Heart left ventricle (tissue), 13 donors: ENCODE data around the gene SMIM5.

ENCODE experiments used
- POLR2A ChIP-seq, 2 donors: fragments of 450-650 bp; IDR thresholded peaks; one replicate each; pipeline ENCODE4 v1.6.1; 2017; ENCODE audit warnings: antibody characterized with exemption in 2 of 2, mild to moderate bottlenecking in 2 of 2, moderate library complexity in 2 of 2
- TF ChIP-seq, protein P1 (sequence below), 12 donors: fragments of 200-600 bp; sonication (generic) in 4 of 12; IDR thresholded peaks; one replicate each; pipeline versions ENCODE4 v1.5.0 to v1.8.0; 2018 to 2022; ENCODE audit warnings: antibody characterized with exemption in 12 of 12, mild to moderate bottlenecking in 5 of 12
- donor health status: ischemic (EF 13 %, LVEDD 7.1; RV severe dilation, severe dysfunction).
- donor health status: DM: no; HTN: yes; CAD: no.
- donor health status: DM: no; HTN: no; CAD: no.
- donor health status: ischemic (EF 25% LVEDD 6.9; RV normal size, moderate dysfunction).
- donor health status: ischemic (EF 25% LVEDD 5.7; RV mildly dilated, moderate dysfunction).
- donor health status: ischemic (EF 35%, LVEDD 5.7; RV mildly dilated, moderate dysfunction).
- donor health status: nonischemic (EF 11% LVEDD 7.7; RV severe dilation, severe dysfunction).
- donor health status: DM: yes; HTN: yes; CAD: no.
- donor health status: PGD.
- donor health status: ischemic (EF 29% LVEDD 5.4; RV normal size, mild dysfunction).
- donor health status: nonischemic (EF 23%, LVEDD 6.1; RV moderate dilation, normal function).

DNA sequence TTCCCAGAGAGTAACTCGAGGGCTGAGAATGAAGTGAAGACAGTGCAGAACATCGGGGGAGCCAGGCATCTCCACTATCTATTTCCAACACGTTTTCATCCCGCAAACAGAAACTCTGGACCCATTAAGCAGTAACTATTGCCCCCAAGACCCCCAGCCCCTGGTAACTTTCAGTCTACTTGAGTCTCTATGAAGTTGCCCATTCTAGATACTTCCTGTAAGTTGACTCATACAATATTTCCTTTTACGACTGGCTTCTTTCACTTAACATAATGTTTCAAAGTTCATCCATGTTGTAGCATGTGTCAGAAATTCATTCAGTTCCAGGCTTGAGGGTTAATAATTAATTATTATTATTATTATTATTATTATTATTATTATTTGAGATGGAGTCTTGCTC, 26.1 kb upstream of the SMIM5 start:
- TF ChIP-seq, protein P1, sequence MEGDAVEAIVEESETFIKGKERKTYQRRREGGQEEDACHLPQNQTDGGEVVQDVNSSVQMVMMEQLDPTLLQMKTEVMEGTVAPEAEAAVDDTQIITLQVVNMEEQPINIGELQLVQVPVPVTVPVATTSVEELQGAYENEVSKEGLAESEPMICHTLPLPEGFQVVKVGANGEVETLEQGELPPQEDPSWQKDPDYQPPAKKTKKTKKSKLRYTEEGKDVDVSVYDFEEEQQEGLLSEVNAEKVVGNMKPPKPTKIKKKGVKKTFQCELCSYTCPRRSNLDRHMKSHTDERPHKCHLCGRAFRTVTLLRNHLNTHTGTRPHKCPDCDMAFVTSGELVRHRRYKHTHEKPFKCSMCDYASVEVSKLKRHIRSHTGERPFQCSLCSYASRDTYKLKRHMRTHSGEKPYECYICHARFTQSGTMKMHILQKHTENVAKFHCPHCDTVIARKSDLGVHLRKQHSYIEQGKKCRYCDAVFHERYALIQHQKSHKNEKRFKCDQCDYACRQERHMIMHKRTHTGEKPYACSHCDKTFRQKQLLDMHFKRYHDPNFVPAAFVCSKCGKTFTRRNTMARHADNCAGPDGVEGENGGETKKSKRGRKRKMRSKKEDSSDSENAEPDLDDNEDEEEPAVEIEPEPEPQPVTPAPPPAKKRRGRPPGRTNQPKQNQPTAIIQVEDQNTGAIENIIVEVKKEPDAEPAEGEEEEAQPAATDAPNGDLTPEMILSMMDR (IDR thresholded peaks at IDR 0.05), result no peak
- TF ChIP-seq POLR2A (IDR thresholded peaks at IDR 0.05), result no peak
